K562 (cell line): ENCODE data around the gene PCNX2. TPM values are rescaled to one million over a fixed set of nuclear protein-coding genes. Genes with fewer than 3 reads are reported as not detected.

Experiments used
- ATAC-seq: fragments of 200-7000 bp; cut with Tn5 transposase; 3 replicates; pipeline ENCODE4 v1.9.1; 2020; ENCODE audit warnings: moderate library complexity
- BruUV-seq: library from RNA; stranded (reverse); fragments of 400-500 nt; replicated peaks from 2 replicates; lab custom pipeline; 2021; lab: Mats Ljungman, UMichigan
- CTCF ChIA-PET: fragments of 300-600 bp; formaldehyde crosslinking; extraction: SDS; loops from one replicate; lab custom pipeline; 2021; ENCODE audit warnings: low intra/inter-chr PET ratio; lab: Yijun Ruan, JAX
- POLR2A ChIA-PET: fragments of 300-600, 350-650 bp; sonication (Branson Sonifier 250); formaldehyde crosslinking; extraction: SDS; loops from one replicate; lab custom pipeline; 2021; ENCODE audit warnings: antibody characterized with exemption, inconsistent platforms; lab: Yijun Ruan, JAX
- DNase-seq, 4 experiments: peaks; one replicate each; pipeline versions ENCODE4 v3.0.0 to v3.0.0-alpha.2; 2011 to 2018; ENCODE audit warnings: low spot score in 3 of 4, mixed read lengths in 3 of 4; ENCODE audit errors: extremely low read depth in 1 of 4
- FAIRE-seq: peaks from 2 replicates; lab custom pipeline; 2011; peaks lifted over from hg19 to GRCh38; lab: Jason Lieb, UNC
- H2AFZ ChIP-seq: 2 replicates; pipeline ENCODE4 v1.6.0; 2011; ENCODE audit warnings: low read depth, low read length, control low read depth, inconsistent platforms
- H3K27ac ChIP-seq: fragments of 200-600 bp; 3 replicates; pipeline ENCODE4 v1.8.0; 2011; ENCODE audit warnings: low read depth, mild to moderate bottlenecking, control low read depth, inconsistent platforms, low read length, moderate library complexity, mixed read lengths; ENCODE audit errors: extremely low read depth
- H3K27me3 ChIP-seq, 2 experiments: fragments of 300-600 bp in 1 of 2; 2 replicates in 1 of 2; 3 replicates in 1 of 2; pipeline versions ENCODE4 v1.6.0 to v1.8.0; 2011; ENCODE audit warnings: inconsistent platforms in 2 of 2, low read length in 2 of 2, mild to moderate bottlenecking in 1 of 2, mixed read lengths in 1 of 2, moderate library complexity in 1 of 2; ENCODE audit not compliant: control insufficient read depth in 2 of 2, insufficient read depth in 2 of 2
- H3K36me3 ChIP-seq: fragments of 300-600 bp; 3 replicates; pipeline ENCODE4 v1.8.0; 2011; ENCODE audit warnings: mild to moderate bottlenecking, low read length, inconsistent platforms; ENCODE audit not compliant: control insufficient read depth, insufficient read depth
- H3K4me1 ChIP-seq, 2 experiments: fragments of 200-600 bp in 1 of 2; replicated peaks in 1 of 2; 2 replicates in 1 of 2; 3 replicates in 1 of 2; pipeline versions ENCODE4 v1.5.1 to v1.8.0; 2011; ENCODE audit warnings: inconsistent platforms in 2 of 2, low read length in 2 of 2, mild to moderate bottlenecking in 1 of 2, mixed read lengths in 1 of 2, moderate library complexity in 1 of 2; ENCODE audit not compliant: control insufficient read depth in 2 of 2, insufficient read depth in 2 of 2
- H3K4me2 ChIP-seq: 2 replicates; pipeline ENCODE4 v1.6.1; 2011; ENCODE audit warnings: low read length, control low read depth, inconsistent platforms, mixed read lengths; ENCODE audit not compliant: insufficient read depth
- H3K4me3 ChIP-seq: fragments of 200-600 bp; sonication (generic), shearing (Covaris generic); 2 replicates; pipeline ENCODE4 v1.5.1; 2016; ENCODE audit warnings: control low read depth, inconsistent platforms
- H3K79me2 ChIP-seq: fragments of 200-600 bp; 3 replicates; pipeline ENCODE4 v1.8.0; 2011; ENCODE audit warnings: low read length, inconsistent platforms; ENCODE audit not compliant: control insufficient read depth, insufficient read depth
- H3K9ac ChIP-seq, 2 experiments: 2 replicates each; pipeline versions ENCODE4 v1.6.0 to v1.6.1; 2011; ENCODE audit warnings: low read depth in 2 of 2, low read length in 2 of 2, control low read depth in 1 of 2, inconsistent platforms in 1 of 2, mild to moderate bottlenecking in 1 of 2, mixed read lengths in 1 of 2; ENCODE audit not compliant: insufficient read depth in 1 of 2
- H3K9me1 ChIP-seq: one replicate; pipeline ENCODE4 v1.6.0; 2011; ENCODE audit warnings: inconsistent platforms, mild to moderate bottlenecking, low read length, moderate library complexity; ENCODE audit not compliant: control insufficient read depth, insufficient read depth
- H3K9me3 ChIP-seq: replicated peaks from 2 replicates; pipeline ENCODE4 v1.5.1; 2011; ENCODE audit warnings: low read depth, low read length, inconsistent platforms; ENCODE audit not compliant: control insufficient read depth, insufficient read depth
- H4K20me1 ChIP-seq: replicated peaks from 2 replicates; pipeline ENCODE4 v1.6.1; 2011; ENCODE audit warnings: low read length, inconsistent platforms, mixed read lengths; ENCODE audit not compliant: control insufficient read depth, insufficient read depth
- FOXJ3 ChIP-seq: sonication (generic); formaldehyde crosslinking; IDR thresholded peaks from 2 replicates; pipeline ENCODE4 v1.4.0; 2020; ENCODE audit warnings: mild to moderate bottlenecking, missing genetic modification reagents
- MAFF ChIP-seq: IDR thresholded peaks from 2 replicates; pipeline ENCODE4 v1.6.1; 2012; ENCODE audit warnings: low read length, improper control_type of control experiment
- NFXL1 ChIP-seq: fragments of 450-650 bp; formaldehyde crosslinking; IDR thresholded peaks from 2 replicates; pipeline ENCODE4 v1.4.0; 2021; ENCODE audit warnings: mild to moderate bottlenecking
- NR2C2 ChIP-seq, 2 experiments: fragments of 200-800 bp in 1 of 2; sonication (Bioruptor generic) in 1 of 2; sonication (generic) in 1 of 2; formaldehyde crosslinking in 1 of 2; IDR thresholded peaks; 2 replicates each; pipeline versions ENCODE4 v1.6.1 to v1.8.0; 2016 to 2022; ENCODE audit warnings: mild to moderate bottlenecking in 1 of 2, missing compliant biosample characterization in 1 of 2, missing genetic modification characterization in 1 of 2, missing genetic modification reagents in 1 of 2
- POLR2G ChIP-seq: fragments of 200-400 bp; formaldehyde crosslinking; IDR thresholded peaks from 2 replicates; pipeline ENCODE4 v1.6.1; 2017; ENCODE audit warnings: low read depth, mild to moderate bottlenecking, antibody characterized with exemption, low read length, moderate library complexity
- RBM25 ChIP-seq: fragments of 200-400 bp; formaldehyde crosslinking; IDR thresholded peaks from 2 replicates; pipeline ENCODE4 v1.6.1; 2018; ENCODE audit warnings: low read length, low read depth, moderate library complexity; ENCODE audit not compliant: severe bottlenecking
- TEAD4 ChIP-seq, 2 experiments: sonication (generic) in 1 of 2; formaldehyde crosslinking in 1 of 2; IDR thresholded peaks; 2 replicates each; pipeline versions ENCODE4 v1.6.1 to v1.8.0; 2012 to 2022; ENCODE audit warnings: borderline replicate concordance in 1 of 2, inconsistent platforms in 1 of 2, low read length in 1 of 2, mild to moderate bottlenecking in 1 of 2, missing genetic modification reagents in 1 of 2
- ZNF354B ChIP-seq: fragments of 250-450 bp; sonication (Bioruptor Pico); IDR thresholded peaks from 2 replicates; pipeline ENCODE4 v1.4.0; 2020
- WGBS: fragments of 100-300 bp; shearing (Covaris generic); methylation state at CpG from one replicate; pipeline ENCODE4 v1.1.6; 2016; ENCODE audit warnings: low coverage, mixed read lengths; ENCODE audit not compliant: insufficient coverage; ENCODE audit errors: missing lambda C conversion rate; 5-methylcytosine and 5-hydroxymethylcytosine counted together
- in situ Hi-C: fragments of 300-500 bp; cut with MboI; formaldehyde crosslinking; loops from 4 replicates; pipeline ENCODE4 v1.15.0; 2018; ENCODE audit warnings: inconsistent platforms, mixed read lengths
- intact Hi-C: fragments of 100-400 bp; cut with micrococcal nuclease; formaldehyde crosslinking; loops from 2 replicates; pipeline ENCODE4 v1.14.2; 2022
- polyA plus RNA-seq, 8 experiments: library from polyadenylated mRNA; depleted of rRNA in 4 of 8; stranded (reverse) in 5 of 8; unstranded in 3 of 8; fragments of >200 nt; fragmentation: Nextera tagmentation in 2 of 8; fragmentation: Illumina TruSeq in 1 of 8; extraction: Ambion mirVana in 2 of 8; extraction: Trizol in 1 of 8; gene quantifications; 2 replicates each; pipeline versions ENCODE4 v1.2.1 to v1.2.3, GENCODE V29; 2011 to 2014; ENCODE audit warnings: inconsistent platforms in 1 of 8, missing spikeins in 1 of 8
- total RNA-seq, 7 experiments: library from RNA; depleted of rRNA in 6 of 7; stranded (reverse); fragments of >200 nt in 6 of 7; fragmentation: Illumina TruSeq in 2 of 7; extraction: Trizol in 2 of 7; gene quantifications; 2 replicates each; pipeline versions ENCODE4 v1.2.1 to v1.2.3, GENCODE V29; 2011 to 2021; ENCODE audit warnings: low replicate concordance in 1 of 7
- TF ChIP-seq, protein P1 (sequence below), 2 experiments: fragments of 450-650 bp; formaldehyde crosslinking in 1 of 2; IDR thresholded peaks; 2 replicates each; pipeline versions ENCODE4 v1.4.0 to v1.6.1; 2014 to 2020; ENCODE audit warnings: mild to moderate bottlenecking in 2 of 2, borderline replicate concordance in 1 of 2, low read depth in 1 of 2

The PCNX2 gene
- total and polyA plus RNA-seq, 9 of the 15 experiments (the other 6 are each of a cell fraction or from before 2014, with no cell fraction given) = 0.07 to 0.33 TPM; not detected in 7

DNA sequence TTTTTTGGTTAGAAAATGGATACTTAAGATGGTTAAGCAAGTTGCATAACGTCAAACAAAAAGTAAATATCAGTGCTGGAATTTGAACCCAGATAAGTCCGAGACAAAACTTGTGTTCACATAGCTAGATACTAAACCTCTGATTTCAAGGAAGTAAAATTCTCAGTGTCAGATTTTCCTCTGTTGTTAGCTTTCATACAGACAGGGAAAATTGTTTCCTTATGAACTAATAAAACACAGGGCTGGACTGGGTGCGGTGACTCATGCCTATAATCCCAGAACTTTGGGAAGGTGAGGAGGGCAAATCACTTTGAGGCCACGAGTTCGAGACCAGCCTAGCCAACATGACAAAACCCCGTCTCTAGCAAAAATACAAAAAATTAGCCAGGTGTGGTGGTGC, 51.3 kb downstream of the PCNX2 start:
- H4K20me1 ChIP-seq = no peaks in the 10 kb centered on the region
- no peak overlapping the region for H3K27ac ChIP-seq
- H3K27me3 ChIP-seq = peaks cover 0 to 2% of the 10 kb centered on the region in 2 experiments; a peak in 1 of 5 replicates
- DNase-seq (no peak), ATAC-seq (no peak), FAIRE-seq (no peak)
- BruUV-seq = no TSS peak
- H3K4me1 ChIP-seq = no peaks in the 10 kb centered on the region
- ChIA-PET CTCF (no interaction called here), POLR2A (no interaction called here)
- in situ Hi-C loops (loop anchor here (25.0 kb wide), 2 partner anchors 607 to 1507 kb away; partner anchors contain the start of gene SIPA1L2), intact Hi-C loops (no loop called here)
- H3K9ac ChIP-seq = no peak overlapping the region
- WGBS = under 1% methylated on average over 6 of the region's 6 CpGs
- H2AFZ ChIP-seq = no peak overlapping the region
- H3K9me3 ChIP-seq = no peaks in the 10 kb centered on the region
- no peaks in the 10 kb centered on the region for H3K79me2 ChIP-seq
- H3K4me2 ChIP-seq = no peak overlapping the region
- H3K36me3 ChIP-seq = no peaks in the 10 kb centered on the region
- H3K4me3 ChIP-seq = no peak overlapping the region
- no peaks in the 10 kb centered on the region for H3K9me1 ChIP-seq
- TF ChIP-seq TEAD4 (IDR thresholded peaks at IDR 0.05; ENCODE audit: low read length) (no peak), TEAD4 (CRISPR knock-in tag; IDR thresholded peaks at IDR 0.05; ENCODE audit: borderline replicate concordance) (no peak), FOXJ3 (no peak), MAFF (no peak), ZNF354B (CRISPR knock-in tag) (no peak), POLR2G (no peak), NFXL1 (no peak), NR2C2 (CRISPR knock-in tag; IDR thresholded peaks at IDR 0.05) (no peak), NR2C2 (tag; IDR thresholded peaks at IDR 0.05) (no peak), RBM25 (no peak)
- TF ChIP-seq, protein P1, sequence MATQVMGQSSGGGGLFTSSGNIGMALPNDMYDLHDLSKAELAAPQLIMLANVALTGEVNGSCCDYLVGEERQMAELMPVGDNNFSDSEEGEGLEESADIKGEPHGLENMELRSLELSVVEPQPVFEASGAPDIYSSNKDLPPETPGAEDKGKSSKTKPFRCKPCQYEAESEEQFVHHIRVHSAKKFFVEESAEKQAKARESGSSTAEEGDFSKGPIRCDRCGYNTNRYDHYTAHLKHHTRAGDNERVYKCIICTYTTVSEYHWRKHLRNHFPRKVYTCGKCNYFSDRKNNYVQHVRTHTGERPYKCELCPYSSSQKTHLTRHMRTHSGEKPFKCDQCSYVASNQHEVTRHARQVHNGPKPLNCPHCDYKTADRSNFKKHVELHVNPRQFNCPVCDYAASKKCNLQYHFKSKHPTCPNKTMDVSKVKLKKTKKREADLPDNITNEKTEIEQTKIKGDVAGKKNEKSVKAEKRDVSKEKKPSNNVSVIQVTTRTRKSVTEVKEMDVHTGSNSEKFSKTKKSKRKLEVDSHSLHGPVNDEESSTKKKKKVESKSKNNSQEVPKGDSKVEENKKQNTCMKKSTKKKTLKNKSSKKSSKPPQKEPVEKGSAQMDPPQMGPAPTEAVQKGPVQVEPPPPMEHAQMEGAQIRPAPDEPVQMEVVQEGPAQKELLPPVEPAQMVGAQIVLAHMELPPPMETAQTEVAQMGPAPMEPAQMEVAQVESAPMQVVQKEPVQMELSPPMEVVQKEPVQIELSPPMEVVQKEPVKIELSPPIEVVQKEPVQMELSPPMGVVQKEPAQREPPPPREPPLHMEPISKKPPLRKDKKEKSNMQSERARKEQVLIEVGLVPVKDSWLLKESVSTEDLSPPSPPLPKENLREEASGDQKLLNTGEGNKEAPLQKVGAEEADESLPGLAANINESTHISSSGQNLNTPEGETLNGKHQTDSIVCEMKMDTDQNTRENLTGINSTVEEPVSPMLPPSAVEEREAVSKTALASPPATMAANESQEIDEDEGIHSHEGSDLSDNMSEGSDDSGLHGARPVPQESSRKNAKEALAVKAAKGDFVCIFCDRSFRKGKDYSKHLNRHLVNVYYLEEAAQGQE (IDR thresholded peaks at IDR 0.05; ENCODE audit: borderline replicate concordance) = no peak
- TF ChIP-seq, protein P1 (CRISPR knock-in tag; IDR thresholded peaks at IDR 0.05; ENCODE audit: low read depth) = no peak
